T-helper 9 cell (primary cell): ENCODE measurements around the gene BTG2.

Experiments used
- DNase-seq: peaks from one replicate; pipeline ENCODE4 v3.0.0-alpha.2; 2020

BTG2 gene

DNA sequence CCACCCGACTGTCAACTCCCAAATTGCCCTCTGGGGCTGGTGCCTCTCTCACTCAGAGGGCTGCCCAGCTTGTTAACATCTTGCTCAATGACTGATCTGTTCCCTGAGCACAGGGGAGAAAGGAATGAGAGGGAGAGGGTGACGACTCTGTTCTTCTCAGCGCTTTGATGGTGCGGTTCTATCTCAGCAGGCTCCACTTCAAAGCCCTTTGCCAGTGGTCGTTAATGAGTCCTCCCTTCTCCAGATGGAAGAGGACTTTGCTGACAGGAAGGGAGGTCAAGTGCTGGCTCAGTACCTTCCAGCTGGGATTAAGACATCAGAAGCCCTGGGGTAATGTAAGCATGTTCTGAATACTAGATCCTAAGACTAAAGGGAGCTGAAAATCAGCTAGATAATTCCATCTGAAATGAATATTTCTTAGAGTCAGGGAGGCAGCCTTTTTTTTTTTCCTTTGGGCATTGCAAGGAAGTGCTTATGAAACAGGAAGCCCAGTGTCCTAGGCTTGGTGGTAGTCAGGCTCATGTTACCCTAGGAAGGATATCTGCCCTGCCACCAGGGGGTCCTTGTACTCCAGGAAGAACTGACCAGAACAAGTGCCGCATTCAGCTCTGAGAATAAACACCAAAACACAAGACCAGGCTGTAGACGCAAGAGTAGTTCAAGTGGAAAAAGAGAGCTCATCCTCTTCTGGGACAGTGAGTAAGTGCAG, 40.9 kb downstream of the BTG2 start:
- no peak for DNase-seq

DNA sequence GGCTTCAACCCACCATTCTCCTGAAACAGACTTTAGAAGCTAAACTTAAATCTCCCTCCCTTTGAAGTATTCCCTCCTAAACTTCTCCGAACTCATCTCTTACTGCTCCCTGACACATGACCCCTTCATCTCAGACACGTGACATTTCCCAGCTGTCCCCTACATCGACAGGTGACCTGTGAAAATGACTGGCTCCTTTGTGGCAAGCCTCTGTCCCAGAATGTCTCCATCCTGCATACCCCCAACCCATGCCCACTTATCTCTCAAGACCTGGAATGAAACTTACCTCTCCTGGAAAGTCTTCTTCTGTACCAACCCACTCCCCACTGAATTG, 41.4 kb downstream of the BTG2 start:
- no peak for DNase-seq

DNA sequence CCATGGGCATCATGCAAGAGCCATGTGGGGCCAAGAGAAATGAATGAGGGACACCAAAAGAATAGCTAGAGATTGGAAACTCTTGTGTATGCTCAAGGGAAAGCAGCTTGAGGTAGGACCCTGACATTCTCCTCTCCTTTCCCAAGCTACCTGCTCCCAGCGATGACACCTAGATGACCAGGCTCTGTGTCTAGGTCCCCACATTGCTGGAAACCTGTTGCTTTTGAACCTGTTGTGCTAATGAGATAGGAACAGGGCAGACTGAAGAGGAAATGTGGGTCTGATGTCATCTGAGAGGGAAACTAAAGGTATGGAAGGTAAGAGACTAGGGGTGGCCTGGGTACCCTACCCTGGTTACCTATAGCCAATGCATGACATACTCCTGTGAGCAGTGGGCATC, 43.8 kb downstream of the BTG2 start:
- no peak for DNase-seq

DNA sequence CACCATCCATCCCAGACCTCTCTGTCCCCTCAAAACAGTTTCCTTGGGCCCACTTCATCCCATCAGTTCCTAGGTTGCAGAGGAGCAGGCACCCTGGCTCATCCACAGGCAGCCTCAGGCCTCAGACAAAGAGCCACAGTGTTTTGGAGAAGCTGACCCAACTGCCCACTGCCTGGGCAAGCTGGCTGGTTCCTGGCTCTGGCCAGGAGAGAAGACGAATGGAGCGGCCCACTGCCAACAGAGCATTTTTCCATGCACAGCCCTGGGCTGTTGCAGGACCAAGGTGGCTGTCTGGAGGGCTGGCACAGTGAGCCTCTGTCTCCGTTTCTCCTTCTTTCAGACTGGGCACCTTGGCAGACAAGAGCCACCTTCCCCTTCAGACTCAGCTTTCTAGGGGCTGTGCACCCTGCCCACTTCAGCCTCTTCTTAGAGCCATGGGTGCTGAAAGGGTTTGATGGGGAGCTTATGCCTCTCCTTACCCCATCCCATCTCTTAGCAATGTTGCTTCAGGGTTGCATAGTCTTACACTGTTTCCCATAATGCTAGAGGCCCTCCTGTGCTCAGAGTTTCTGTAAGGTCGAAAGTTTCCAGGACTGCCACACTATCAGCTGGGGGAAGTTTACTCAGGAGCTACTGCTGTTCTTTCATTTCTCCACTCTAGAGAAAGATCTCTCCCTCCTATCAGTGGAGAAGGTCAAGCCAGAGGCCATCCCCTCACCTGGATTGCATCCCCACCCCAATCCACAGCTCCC, 44.6 kb downstream of the BTG2 start:
- DNase-seq: no peak

- DNase-seq: no peak
Observed at GRCh38 chr1:203351037-203351625, 45.8 kb downstream of the BTG2 start, which contains the start of gene FMOD. TSS of gene FMOD (minus strand) at chr1:203351122. CDS start at chr1:203348270, 2,852 bp downstream.

DNA sequence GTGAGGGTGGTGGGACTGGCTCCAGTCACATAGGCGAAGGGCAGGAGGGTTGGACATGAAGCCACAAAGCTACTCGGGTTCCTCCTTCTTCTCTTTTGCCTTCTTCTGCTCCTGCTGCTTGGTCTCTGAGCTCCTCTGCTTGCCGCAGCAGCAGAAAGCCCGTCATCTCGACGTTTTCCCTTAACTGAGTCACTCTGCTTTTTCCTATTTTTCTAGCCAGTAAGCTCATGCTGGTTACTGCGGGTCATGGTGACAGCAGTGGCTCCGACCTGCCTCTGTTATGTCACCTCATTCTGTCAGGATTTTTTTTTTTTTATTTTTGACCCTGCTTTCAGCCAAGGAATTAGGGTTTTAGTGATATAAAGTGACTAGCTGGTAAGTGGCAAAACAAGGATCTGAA, 48.2 kb downstream of the BTG2 start:
- no peak for DNase-seq

DNA sequence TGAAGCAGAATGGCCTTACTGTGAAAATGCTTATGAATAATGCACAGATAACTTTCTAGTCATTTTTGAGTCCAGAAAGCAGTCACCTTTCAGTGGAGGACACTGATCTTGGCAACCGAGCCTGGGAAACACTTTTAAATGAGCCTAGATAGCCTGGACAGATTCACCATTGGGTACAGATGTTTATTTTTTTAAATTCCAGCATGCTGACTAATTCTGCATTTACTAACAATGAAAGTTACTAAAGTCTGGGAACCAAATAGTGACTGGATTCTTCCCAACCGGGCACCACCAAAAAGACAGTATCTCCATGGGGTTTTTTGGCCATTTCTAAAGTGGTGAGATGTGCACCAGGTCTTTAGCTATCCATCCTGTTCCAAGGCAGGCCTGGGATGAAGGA, 48.9 kb downstream of the BTG2 start:
- DNase-seq: no peak

GRCh38 chr1:203359010-203359571, 53.8 kb downstream of the BTG2 start:
- DNase-seq: no peak
